ENCODE measurements around the gene RNF220. TPM values are rescaled to one million over a fixed set of nuclear protein-coding genes. Genes with fewer than 3 reads are reported as not detected.

The RNF220 gene
- total and polyA plus RNA-seq, 10 donors = 59.0 to 126 (median 71.7) TPM

GRCh38 chr1:44537538-44537937 is 132.5 kb downstream of the RNF220 start:
- Histone ChIP-seq H3K36me3 (no peaks in the 10 kb centered on the region), H3K4me3 (no peak overlapping the region), H3K9me3 (no peaks in the 10 kb centered on the region), H3K27me3 (replicated peaks in 1 of 7) (peaks cover 0 to 7% (median 0%) of the 10 kb centered on the region in 7 donors), H3K27ac (no peak overlapping the region), H3K4me1 (peaks cover 0 to 3% (median 0%) of the 10 kb centered on the region in 6 donors)
- 88 to 95% (median 90%) methylated on average over 6 of the region's 6 CpGs for WGBS, 5 donors
- intact Hi-C loops (cut with DNase I; ENCODE audit: low total_unique reads) = no loop called here
- TF ChIP-seq POLR2A (IDR thresholded peaks at IDR 0.05) (no peak), POLR2AphosphoS5 (IDR thresholded peaks at IDR 0.05) (no peak), CTCF (IDR thresholded peaks at IDR 0.05 in 8 of 11, conservative IDR thresholded peaks at IDR 0.05 in 3 of 11) (no peak)
- no peak for DNase-seq

GRCh38 chr1:44537956-44538355 is 132.9 kb downstream of the RNF220 start:
- H3K36me3 ChIP-seq = no peaks in the 10 kb centered on the region
- H3K4me1 ChIP-seq = peaks cover 0 to 7% (median 0%) of the 10 kb centered on the region in 6 donors
- intact Hi-C loops (cut with DNase I; ENCODE audit: low total_unique reads) = no loop called here
- peaks cover 0 to 11% (median 0%) of the 10 kb centered on the region in 7 donors for H3K27me3 ChIP-seq (replicated peaks in 1 of 7)
- no peak overlapping the region for H3K4me3 ChIP-seq
- no peak for DNase-seq
- WGBS, 5 donors = 74 to 91% (median 87%) methylated on average over 3 of the region's 3 CpGs
- H3K27ac ChIP-seq = no peak overlapping the region
- TF ChIP-seq POLR2AphosphoS5 (IDR thresholded peaks at IDR 0.05) = no peak
- TF ChIP-seq POLR2A (IDR thresholded peaks at IDR 0.05) = no peak
- no peak for TF ChIP-seq CTCF (IDR thresholded peaks at IDR 0.05 in 8 of 11, conservative IDR thresholded peaks at IDR 0.05 in 3 of 11)
- H3K9me3 ChIP-seq = no peaks in the 10 kb centered on the region

- DNase-seq = no peak
- no peaks in the 10 kb centered on the region for H3K9me3 ChIP-seq
- intact Hi-C loops (cut with DNase I; ENCODE audit: low total_unique reads) = no loop called here
- no peak overlapping the region for H3K27ac ChIP-seq
- peaks cover 0 to 31% (median 6%) of the 10 kb centered on the region in 7 donors for H3K27me3 ChIP-seq (replicated peaks in 1 of 7)
- no peaks in the 10 kb centered on the region for H3K36me3 ChIP-seq
- H3K4me1 ChIP-seq = peaks cover 0 to 16% (median 0%) of the 10 kb centered on the region in 6 donors
- 62 to 73% (median 66%) methylated on average over 6 of the region's 6 CpGs for WGBS, 5 donors
- no peak overlapping the region for H3K4me3 ChIP-seq
- TF ChIP-seq POLR2AphosphoS5 (IDR thresholded peaks at IDR 0.05) (no peak), POLR2A (IDR thresholded peaks at IDR 0.05) (no peak), CTCF (IDR thresholded peaks at IDR 0.05 in 8 of 11, conservative IDR thresholded peaks at IDR 0.05 in 3 of 11) (no peak)
Measured at GRCh38 chr1:44539991-44540730, 135.1 kb downstream of the RNF220 start.

- peaks cover 0 to 16% (median 0%) of the 10 kb centered on the region in 6 donors for H3K4me1 ChIP-seq
- TF ChIP-seq POLR2AphosphoS5 (IDR thresholded peaks at IDR 0.05) = no peak
- no peak for TF ChIP-seq POLR2A (IDR thresholded peaks at IDR 0.05)
- TF ChIP-seq CTCF (IDR thresholded peaks at IDR 0.05 in 8 of 11, conservative IDR thresholded peaks at IDR 0.05 in 3 of 11) = no peak
- no peaks in the 10 kb centered on the region for H3K36me3 ChIP-seq
- H3K4me3 ChIP-seq = no peak overlapping the region
- intact Hi-C loops (cut with DNase I; ENCODE audit: low total_unique reads) = no loop called here
- peaks cover 0 to 49% (median 6%) of the 10 kb centered on the region in 7 donors for H3K27me3 ChIP-seq (replicated peaks in 1 of 7)
- WGBS, 5 donors = 51 to 67% (median 53%) methylated on average over 8 to 14 of the region's 14 CpGs
- H3K9me3 ChIP-seq = no peaks in the 10 kb centered on the region
- DNase-seq = no peak
- peak overlapping the region in 1 of 8 donors; percentile 24 for H3K27ac ChIP-seq
Measured at GRCh38 chr1:44542420-44543063, 137.5 kb downstream of the RNF220 start.

All from spleen (tissue), 11 donors.